Stomach (tissue), 9 donors: ENCODE data around the gene CUX1. TPM values are rescaled to one million over a fixed set of nuclear protein-coding genes. Genes with fewer than 3 reads are reported as not detected.

Source experiments
- DNase-seq, 2 donors: peaks; one replicate each; pipeline versions ENCODE4 v3.0.0 to v3.0.0-alpha.2; 2013 to 2019
- H3K27ac ChIP-seq, 5 donors: fragments of 200-600 bp in 4 of 5; sonication (generic) in 4 of 5; one replicate each; pipeline ENCODE4 v1.5.1; 2013 to 2019; ENCODE audit warnings: mild to moderate bottlenecking in 1 of 5, moderate library complexity in 1 of 5
- H3K27me3 ChIP-seq, 3 donors: fragments of 200-600 bp; sonication (generic); one replicate each; pipeline ENCODE4 v1.5.1; 2017 to 2019; ENCODE audit warnings: mixed run types in 1 of 3
- H3K36me3 ChIP-seq, 4 donors: fragments of 200-600 bp; sonication (generic); 1 replicate in 3 of 4; 2 replicates in 1 of 4; pipeline ENCODE4 v1.5.1; 2016 to 2019
- H3K4me1 ChIP-seq, 4 donors: fragments of 200-600 bp; sonication (generic); one replicate each; pipeline ENCODE4 v1.5.1; 2016 to 2019
- H3K4me3 ChIP-seq, 4 donors: fragments of 200-600 bp; sonication (generic) in 3 of 4; one replicate each; pipeline ENCODE4 v1.5.1; 2016 to 2019; ENCODE audit warnings: mild to moderate bottlenecking in 1 of 4
- H3K9me3 ChIP-seq, 4 donors: fragments of 200-600 bp; sonication (generic); one replicate each; pipeline ENCODE4 v1.5.1; 2016 to 2019
- CTCF ChIP-seq, 7 experiments: fragments of 450-650 bp in 4 of 7; fragments of 200-600 bp in 3 of 7; sonication (generic) in 3 of 7; IDR thresholded peaks; one replicate each; pipeline ENCODE4 v1.5.1; 2016 to 2019; ENCODE audit warnings: antibody characterized with exemption in 7 of 7, control low read depth in 2 of 7, mild to moderate bottlenecking in 1 of 7
- EP300 ChIP-seq: sonication (generic); formaldehyde crosslinking; IDR thresholded peaks from one replicate; pipeline ENCODE4 v1.6.1; 2017; ENCODE audit warnings: antibody characterized with exemption
- POLR2A ChIP-seq, 4 donors: fragments of 450-650 bp; IDR thresholded peaks; one replicate each; pipeline ENCODE4 v1.6.1; 2016; ENCODE audit warnings: antibody characterized with exemption in 4 of 4, control low read depth in 2 of 4, mild to moderate bottlenecking in 1 of 4, moderate library complexity in 1 of 4
- POLR2AphosphoS5 ChIP-seq, 3 donors: sonication (generic); formaldehyde crosslinking; IDR thresholded peaks; one replicate each; pipeline ENCODE4 v1.6.1; 2016; ENCODE audit warnings: antibody characterized with exemption in 3 of 3
- WGBS, 5 donors: extraction: QIAGEN DNeasy Blood & Tissue Kit in 3 of 5; methylation state at CpG; one replicate each; pipeline versions ENCODE4 v1.1.5 to v1.1.7; 2013 to 2018; 5-methylcytosine and 5-hydroxymethylcytosine counted together
- intact Hi-C: fragments of 100-400 bp; cut with DNase I; formaldehyde crosslinking; loops from one replicate; pipeline ENCODE4 v1.15.1; 2023; ENCODE audit warnings: low total_unique reads
- polyA plus RNA-seq, 3 donors: library from polyadenylated mRNA; stranded (reverse); fragments of 200-250 nt; gene quantifications; one replicate each; pipeline ENCODE4 v1.2.3, GENCODE V29; 2013
- total RNA-seq, 5 donors: library from RNA; depleted of rRNA; stranded (reverse); fragments of >200 nt; gene quantifications; one replicate each; pipeline versions ENCODE4 v1.1.0 to v1.2.3, GENCODE V29; 2014 to 2016
- donor health status: healthy with polysubstance abuse.
- donor health status: Bipolar disorder and iron deficiency.
- donor health status: healthy.

CUX1 gene
- total and polyA plus RNA-seq, 8 donors = 24.7 to 201 (median 54.7) TPM

- TF ChIP-seq POLR2AphosphoS5 (IDR thresholded peaks at IDR 0.05) (no peak), CTCF (IDR thresholded peaks at IDR 0.05) (no peak), POLR2A (IDR thresholded peaks at IDR 0.05) (no peak), EP300 (no peak)
These were observed 257.7 kb downstream of the CUX1 start for GRCh38 chr7:102075126-102075525.

GRCh38 chr7:102075553-102076135 is 258.2 kb downstream of the CUX1 start:
- H3K4me1 ChIP-seq = peaks cover 0 to 12% (median 5%) of the 10 kb centered on the region in 4 donors
- no peak for DNase-seq
- peaks cover 0 to 8% (median 3%) of the 10 kb centered on the region in 4 donors for H3K9me3 ChIP-seq
- no peak overlapping the region for H3K27ac ChIP-seq
- no peak overlapping the region for H3K4me3 ChIP-seq
- TF ChIP-seq POLR2A (IDR thresholded peaks at IDR 0.05) (no peak), CTCF (IDR thresholded peaks at IDR 0.05) (no peak), POLR2AphosphoS5 (IDR thresholded peaks at IDR 0.05) (no peak), EP300 (no peak)
- WGBS, 5 donors = 97 to 98% (median 97%) methylated on average over 11 of the region's 11 CpGs
- peaks cover 19 to 50% (median 35%) of the 10 kb centered on the region in 4 donors for H3K36me3 ChIP-seq
- H3K27me3 ChIP-seq = no peaks in the 10 kb centered on the region
- intact Hi-C loops = no loop called here

More at GRCh38 chr7:102075126-102075525, 257.7 kb downstream of the CUX1 start:
- intact Hi-C loops = no loop called here
- H3K4me1 ChIP-seq = peaks cover 0 to 8% (median 2%) of the 10 kb centered on the region in 4 donors
- 96 to 99% (median 97%) methylated on average over 9 of the region's 9 CpGs for WGBS, 5 donors
- H3K4me3 ChIP-seq = no peak overlapping the region
- H3K36me3 ChIP-seq = peaks cover 19 to 52% (median 39%) of the 10 kb centered on the region in 4 donors
- H3K27me3 ChIP-seq = no peaks in the 10 kb centered on the region
- no peak for DNase-seq
- H3K27ac ChIP-seq = no peak overlapping the region
- H3K9me3 ChIP-seq = peaks cover 0 to 8% (median 3%) of the 10 kb centered on the region in 4 donors

GRCh38 chr7:102077081-102077480 is 259.7 kb downstream of the CUX1 start:
- Histone ChIP-seq H3K27ac (no peak overlapping the region), H3K9me3 (peaks cover 0 to 2% (median under 1%) of the 10 kb centered on the region in 4 donors), H3K4me3 (no peak overlapping the region), H3K27me3 (no peaks in the 10 kb centered on the region), H3K4me1 (peaks cover 0 to 13% (median 6%) of the 10 kb centered on the region in 4 donors), H3K36me3 (peaks cover 8 to 49% (median 24%) of the 10 kb centered on the region in 4 donors)
- intact Hi-C loops = no loop called here
- no peak for DNase-seq
- no peak for TF ChIP-seq POLR2AphosphoS5 (IDR thresholded peaks at IDR 0.05)
- no peak for TF ChIP-seq POLR2A (IDR thresholded peaks at IDR 0.05)
- no peak for TF ChIP-seq CTCF (IDR thresholded peaks at IDR 0.05)
- TF ChIP-seq EP300 = no peak
- WGBS, 5 donors = 80 to 84% (median 83%) methylated on average over 5 of the region's 5 CpGs

GRCh38 chr7:102079140-102080018 is 262.0 kb downstream of the CUX1 start:
- Histone ChIP-seq H3K36me3 (peaks cover 8 to 41% (median 18%) of the 10 kb centered on the region in 4 donors), H3K9me3 (no peaks in the 10 kb centered on the region), H3K27me3 (no peaks in the 10 kb centered on the region), H3K27ac (no peak overlapping the region), H3K4me3 (no peak overlapping the region), H3K4me1 (peaks cover 0 to 13% (median 6%) of the 10 kb centered on the region in 4 donors)
- peak in 1 of 2 donors; percentile 21 for DNase-seq
- intact Hi-C loops = no loop called here
- 83 to 87% (median 85%) methylated on average over 24 of the region's 24 CpGs for WGBS, 5 donors
- TF ChIP-seq POLR2AphosphoS5 (IDR thresholded peaks at IDR 0.05) (no peak), EP300 (no peak), POLR2A (IDR thresholded peaks at IDR 0.05) (no peak), CTCF (IDR thresholded peaks at IDR 0.05) (no peak)
